Non-pigmented ciliary epithelial cell (primary cell): Measurements from ENCODE around the gene SGIP1.

Experiments
- DNase-seq: peaks from one replicate; pipeline ENCODE4 v3.0.0-alpha.2; 2010; ENCODE audit warnings: low read depth

The SGIP1 gene

GRCh38 chr1:66521721-66522365 is 12.1 kb upstream of the SGIP1 start:
- DNase-seq, result no peak

DNA sequence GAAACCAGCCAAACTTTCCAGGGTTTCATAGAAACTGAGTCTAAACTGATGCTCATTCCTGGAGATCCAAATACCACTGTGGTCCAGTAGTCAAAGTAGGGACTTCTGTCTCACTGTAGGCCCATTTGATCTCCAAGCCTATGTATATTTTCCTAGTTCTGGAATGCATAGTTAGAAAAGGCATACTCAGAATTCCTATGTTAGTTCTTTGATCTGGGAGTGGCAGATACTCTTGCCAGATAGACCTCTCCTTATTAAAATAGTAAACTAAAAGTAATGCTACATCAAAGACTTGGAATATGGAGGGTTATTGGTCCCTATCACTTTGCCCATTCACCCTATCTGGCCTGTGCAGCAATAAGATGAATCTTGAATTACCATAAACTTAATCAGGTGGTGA is 10.4 kb upstream of the SGIP1 start:
- no peak for DNase-seq

- no peak for DNase-seq
Observed at GRCh38 chr1:66525086-66525485, 8.9 kb upstream of the SGIP1 start.

DNA sequence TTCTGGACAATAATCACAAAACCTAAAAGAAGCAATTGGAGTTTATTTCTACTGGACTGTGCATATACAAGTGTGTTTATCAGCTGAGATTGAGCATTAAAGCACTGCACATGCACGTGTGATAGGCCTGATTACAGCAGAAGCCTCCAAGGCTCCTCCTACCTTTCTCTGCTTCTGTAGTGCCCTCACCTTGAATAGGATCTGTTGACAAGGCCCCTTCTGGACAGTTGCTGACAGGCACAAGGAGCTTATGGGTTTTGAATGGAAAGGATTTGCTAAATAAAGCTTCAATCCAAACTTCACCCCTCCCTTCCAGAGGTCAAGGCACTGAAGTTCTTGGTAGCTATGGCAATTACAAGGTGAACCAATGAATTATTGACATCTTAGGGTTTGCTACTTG is 7.9 kb upstream of the SGIP1 start:
- DNase-seq, result no peak

- no peak for DNase-seq
Observed at GRCh38 chr1:66526991-66527390, 7.0 kb upstream of the SGIP1 start.

DNA sequence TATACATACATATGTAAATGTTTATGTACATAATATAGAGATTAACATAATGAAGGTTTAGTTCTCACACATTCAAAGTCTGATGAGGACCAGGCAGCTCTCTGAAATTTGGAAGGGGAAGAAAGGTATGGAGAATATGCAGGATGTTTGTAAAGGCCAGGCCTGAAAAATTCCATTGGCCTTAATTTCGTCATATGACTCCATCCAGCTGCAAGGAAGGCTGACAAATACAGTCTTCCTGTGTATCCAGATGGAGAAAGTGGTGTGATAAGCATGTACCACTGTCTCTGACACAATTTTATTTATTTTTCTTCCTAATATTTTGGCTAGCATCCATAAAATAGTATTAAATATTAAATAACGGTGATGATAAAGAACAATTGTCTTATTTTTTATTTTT is 6.3 kb upstream of the SGIP1 start:
- DNase-seq, result no peak

- no peak for DNase-seq
Observed at GRCh38 chr1:66528580-66528979, 5.4 kb upstream of the SGIP1 start.

DNA sequence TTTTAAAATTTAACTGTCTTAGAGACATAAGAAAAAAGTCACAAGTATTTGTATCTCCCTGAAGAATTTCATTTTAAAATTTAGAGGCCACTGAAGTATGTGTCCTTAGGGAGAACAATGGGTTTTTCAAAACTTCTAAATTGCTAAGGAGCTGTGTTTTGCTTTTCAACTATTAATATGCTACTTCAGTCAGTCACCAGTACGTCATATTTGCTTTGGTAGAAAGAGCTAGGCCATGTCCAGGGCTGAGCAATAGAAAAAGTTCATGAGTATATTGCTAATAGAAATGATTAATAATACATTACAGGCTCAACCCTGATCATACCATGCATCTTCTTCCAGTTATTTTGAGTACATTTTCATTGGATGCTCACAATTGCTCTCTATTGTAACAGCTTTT is 1.7 kb upstream of the SGIP1 start:
- DNase-seq, result no peak

GRCh38 chr1:66532798-66533783 is 862 bp upstream of the SGIP1 start:
- no peak for DNase-seq

DNA sequence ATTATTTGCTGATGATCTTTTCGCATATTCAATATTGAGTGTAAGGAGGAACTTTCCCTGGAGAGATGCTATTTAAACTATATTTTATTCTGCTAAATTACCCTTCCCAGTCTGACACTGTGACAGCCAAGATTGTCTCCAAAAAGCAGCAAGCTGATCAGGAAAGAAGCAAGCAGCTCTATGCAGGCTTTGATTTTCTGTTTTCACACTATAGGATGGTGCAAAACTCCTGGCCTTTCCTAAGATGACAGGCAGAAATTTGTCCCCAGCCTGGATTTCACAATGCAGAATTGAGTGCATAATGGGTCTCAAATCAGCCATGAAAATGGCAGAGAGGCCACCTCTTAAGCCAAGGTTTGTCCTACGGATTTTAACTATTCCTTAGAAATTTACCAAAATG is 1.1 kb downstream of the SGIP1 start:
- no peak for DNase-seq

DNA sequence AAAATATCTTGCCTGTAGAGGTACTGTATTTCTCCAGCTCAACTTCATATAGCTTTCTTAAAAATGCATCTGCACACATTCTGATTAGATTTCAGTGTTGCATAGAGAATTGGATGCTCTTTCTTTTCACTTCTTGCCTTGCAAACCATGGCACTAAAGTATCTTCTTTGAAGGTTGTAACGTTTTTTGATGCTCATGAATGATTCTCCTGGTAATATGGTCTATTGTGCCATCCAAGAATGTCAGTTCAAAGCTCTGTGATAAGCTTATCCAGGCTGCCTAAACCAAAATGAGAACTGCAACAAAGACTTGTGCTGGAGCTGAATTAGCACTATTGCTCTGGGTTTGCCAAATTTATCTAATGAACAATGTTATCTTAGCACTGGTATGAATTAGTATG is 1.9 kb downstream of the SGIP1 start:
- no peak for DNase-seq

- no peak for DNase-seq
Observed at GRCh38 chr1:66537718-66538117, 3.8 kb downstream of the SGIP1 start.

- DNase-seq, result no peak
Observed at GRCh38 chr1:66539491-66539890, 5.5 kb downstream of the SGIP1 start.

DNA sequence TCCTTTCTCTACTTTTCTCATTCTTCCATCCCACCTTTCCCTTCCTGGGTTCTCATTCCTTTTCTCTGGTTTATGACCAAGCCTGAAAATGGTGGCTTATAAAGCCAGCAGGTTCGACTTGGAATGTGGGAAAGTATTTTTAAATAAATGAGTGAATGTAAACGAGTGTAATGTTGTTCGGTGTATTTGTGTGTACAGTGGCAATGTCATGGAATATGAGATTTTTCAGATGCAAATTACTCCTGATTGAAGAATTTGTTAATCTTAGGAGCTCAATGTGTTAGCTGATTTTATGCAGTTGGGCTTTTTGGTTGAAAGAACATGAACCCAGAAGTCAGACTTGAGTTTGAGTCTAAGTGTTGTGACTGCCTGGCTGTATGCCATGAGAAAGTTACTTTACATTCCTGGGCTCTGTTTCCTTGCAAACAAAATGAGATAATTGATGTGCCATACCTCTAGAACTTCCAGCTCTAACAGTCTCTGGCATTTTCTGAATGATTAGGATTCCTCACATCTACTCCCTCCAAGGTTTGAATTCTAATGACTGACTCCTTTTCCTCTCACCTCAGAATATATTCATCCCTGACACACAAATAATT is 6.6 kb downstream of the SGIP1 start:
- no peak for DNase-seq

DNA sequence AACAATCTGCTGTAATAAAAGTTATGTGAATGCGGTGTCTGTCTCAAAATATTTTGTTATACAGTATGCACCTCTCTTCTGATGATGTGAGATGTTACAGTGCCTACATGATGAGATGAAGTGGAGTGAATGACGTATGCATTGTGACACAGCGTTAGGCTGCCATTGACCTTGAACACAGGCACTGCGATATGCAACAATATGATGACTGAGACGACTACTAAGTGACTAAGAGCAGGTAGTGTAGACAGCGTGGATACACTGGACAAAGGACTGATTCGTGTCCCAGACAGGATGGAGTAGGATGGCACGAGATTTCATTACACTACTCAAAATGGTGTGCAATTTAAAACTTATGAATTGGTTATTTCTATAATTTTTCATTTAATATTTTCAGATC is 8.4 kb downstream of the SGIP1 start:
- no peak for DNase-seq

- no peak for DNase-seq
Observed at GRCh38 chr1:66542811-66543767, 9.1 kb downstream of the SGIP1 start.

DNA sequence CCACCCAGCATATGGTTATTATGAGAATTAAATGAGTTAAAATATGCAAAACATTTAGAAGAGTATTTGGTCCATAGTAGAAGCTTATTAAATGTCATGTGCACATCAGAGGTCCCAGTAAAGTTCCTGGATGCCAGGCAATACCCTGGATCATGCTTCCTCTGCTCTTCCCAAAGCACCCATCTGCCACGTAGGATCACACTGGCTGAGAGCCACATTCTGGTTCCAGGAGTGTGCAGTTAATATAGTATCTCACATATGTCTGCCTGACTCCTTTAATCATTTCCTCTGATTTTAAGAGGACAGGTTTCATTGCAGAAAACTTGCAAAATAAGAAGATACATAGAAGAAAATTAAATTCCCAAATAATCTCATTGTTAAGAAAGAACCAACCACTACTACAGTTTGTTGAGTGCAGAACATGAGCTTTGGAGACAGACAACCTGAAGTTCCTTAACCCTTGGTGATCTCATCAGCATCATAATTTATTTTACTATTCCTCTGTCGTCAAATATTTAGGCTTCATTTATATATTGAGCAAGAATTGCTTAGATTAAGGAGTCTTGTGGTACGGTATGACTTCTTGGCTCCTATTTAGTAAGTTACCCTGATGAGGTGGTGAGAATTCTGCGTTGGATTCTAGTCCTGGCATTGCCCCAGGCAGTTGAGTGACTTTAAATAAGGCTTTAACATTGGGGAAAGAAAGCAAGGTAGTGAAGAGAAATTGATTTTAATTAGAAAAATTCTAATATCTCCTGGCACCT is 12.3 kb downstream of the SGIP1 start:
- no peak for DNase-seq

GRCh38 chr1:66549017-66549416 is 15.1 kb downstream of the SGIP1 start:
- DNase-seq, result no peak

DNA sequence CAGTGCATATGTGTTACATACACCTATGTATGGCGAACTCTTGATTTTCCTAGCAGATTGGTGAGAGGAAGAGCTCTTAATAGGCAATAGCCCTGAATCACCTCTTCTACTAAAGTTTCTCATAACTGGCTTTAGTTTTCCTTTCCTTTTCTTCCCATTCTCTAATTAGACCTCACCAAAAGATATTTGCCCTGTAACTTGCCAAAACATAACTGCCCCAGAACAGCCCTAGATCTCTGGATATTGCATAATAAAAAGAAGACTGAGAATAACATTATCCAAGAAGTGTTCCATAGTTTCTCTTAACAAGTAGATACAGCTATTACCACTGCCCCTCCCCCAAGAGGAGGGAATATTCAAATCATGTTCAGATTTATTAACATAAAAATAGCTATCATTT is 16.3 kb downstream of the SGIP1 start:
- DNase-seq, result no peak

DNA sequence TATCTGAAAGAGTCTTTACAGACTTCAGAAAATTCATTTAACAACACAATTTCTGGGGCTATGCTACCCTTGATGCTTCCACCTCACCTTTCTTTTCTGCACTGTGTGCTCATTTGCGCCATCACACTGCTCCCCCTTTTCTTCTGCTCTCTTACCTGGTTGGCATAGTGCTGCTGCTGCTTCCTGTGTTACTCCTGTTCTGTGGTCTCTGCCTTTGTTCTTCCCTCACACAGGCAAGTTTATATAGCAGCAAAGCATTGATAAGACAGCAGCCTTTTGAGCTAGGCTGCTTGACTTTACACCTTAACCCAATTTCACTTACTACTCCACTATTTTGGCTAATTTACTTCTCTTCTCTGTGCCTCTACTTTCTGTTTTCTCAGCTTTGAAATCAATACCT is 18.3 kb downstream of the SGIP1 start:
- DNase-seq, result no peak

- no peak for DNase-seq
Observed at GRCh38 chr1:66552829-66553228, 18.9 kb downstream of the SGIP1 start.
